Measurements from ENCODE around the gene PLPPR2.
A peak's percentile ranks its signal among the peaks of the same experiment; 100 is the strongest.
"Not testable (repeated sequence)": the region's sequence is repeated elsewhere in the genome, so short reads cannot be mapped to it uniquely, and the experiment has no call there.

Gene PLPPR2

DNA sequence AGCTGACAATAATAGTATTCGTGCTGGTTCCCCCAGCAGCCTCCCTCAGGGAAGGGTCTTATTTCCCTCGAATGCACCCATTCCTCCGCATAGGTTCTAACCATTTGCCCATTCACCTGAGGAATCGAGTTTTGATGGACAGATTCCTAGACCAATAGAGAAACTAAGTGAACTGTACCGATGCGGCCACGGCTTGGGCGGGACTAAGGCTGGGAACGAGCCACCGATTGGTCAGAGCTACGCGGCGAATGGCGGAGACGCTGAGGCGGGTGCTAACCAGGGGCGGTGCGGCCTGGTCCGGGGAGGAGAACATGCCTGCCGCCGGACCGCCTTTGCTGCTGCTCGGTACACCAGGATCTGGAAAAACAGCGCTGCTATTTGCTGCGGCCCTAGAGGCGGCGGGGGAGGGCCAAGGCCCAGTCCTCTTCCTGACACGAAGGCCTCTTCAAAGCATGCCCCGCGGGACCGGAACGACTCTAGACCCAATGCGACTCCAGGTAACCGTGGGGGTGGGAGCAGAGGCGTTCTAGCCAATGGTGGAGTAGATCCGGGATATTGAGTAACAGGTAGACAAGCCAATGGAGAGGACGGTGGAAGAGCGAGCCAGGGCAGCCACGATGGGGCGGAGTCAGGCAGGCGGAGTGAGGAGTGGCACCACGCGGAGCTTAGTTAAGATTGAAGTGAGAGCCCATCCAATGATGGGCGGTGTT is 19.4 kb downstream of the PLPPR2 start, which contains the start of gene SWSAP1:
Gene SWSAP1, plus strand, starts transcription at position 234 of the 710 bp plus-strand sequence. Its CDS starts 15 bp downstream, at position 249.
- FAIRE-seq = peak; percentile 96

DNA sequence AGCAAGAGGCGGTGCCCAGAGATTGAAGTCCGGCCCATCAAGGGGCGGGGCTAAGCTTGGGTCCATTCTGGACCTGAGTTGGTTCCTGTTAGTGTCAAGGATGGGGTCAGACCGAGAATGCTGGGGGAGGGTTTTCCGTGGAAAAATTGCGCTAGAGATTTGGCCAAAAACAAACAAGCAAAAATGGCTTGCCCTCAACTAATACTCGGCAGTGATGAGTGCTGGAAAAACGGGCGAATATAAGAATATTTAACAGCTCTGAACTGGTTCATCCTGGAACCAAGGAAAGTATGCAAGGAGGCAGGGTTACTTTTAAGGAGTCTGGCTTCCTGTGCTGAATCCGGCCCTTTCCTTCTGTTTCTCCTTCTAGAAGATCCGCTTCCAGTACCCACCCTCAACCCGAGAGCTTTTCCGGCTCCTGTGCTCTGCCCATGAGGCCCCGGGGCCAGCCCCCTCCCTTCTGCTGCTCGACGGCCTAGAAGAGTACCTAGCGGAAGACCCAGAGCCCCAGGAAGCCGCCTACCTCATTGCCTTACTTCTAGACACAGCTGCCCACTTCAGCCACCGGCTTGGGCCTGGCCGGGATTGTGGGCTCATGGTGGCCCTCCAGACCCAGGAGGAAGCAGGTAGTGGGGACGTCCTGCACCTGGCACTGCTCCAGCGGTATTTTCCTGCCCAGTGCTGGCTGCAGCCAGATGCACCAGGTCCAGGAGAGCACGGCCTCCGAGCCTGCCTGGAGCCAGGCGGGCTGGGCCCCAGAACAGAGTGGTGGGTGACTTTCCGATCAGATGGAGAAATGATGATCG is 20.1 kb downstream of the PLPPR2 start:
- FAIRE-seq = no peak

GRCh38 chr19:11377237-11377636 is 22.0 kb downstream of the PLPPR2 start:
- FAIRE-seq = no peak

DNA sequence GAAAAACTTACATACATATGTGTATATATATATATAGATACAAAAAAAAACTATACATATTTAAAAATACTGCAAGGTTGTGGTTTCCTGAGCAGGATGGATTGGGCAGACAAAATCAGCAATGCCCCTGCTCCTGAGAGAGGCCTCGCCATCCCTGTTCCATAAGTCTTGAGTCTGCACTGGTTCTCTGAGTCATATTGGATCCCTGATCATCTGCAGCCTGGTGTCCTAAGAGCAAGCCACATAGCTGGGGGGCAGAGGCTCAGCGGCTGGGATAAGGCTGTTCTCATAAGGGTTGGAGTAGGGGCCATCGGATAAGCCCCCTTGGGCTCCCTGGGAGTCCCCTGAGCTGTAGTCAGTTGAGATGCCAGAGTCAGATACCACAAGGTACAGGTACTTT is 22.5 kb downstream of the PLPPR2 start:
- FAIRE-seq = no peak

- FAIRE-seq = no peak
Observed at GRCh38 chr19:11378319-11379189, 23.3 kb downstream of the PLPPR2 start.

GRCh38 chr19:11379269-11379845 is 24.1 kb downstream of the PLPPR2 start:
- not testable (repeated sequence) for FAIRE-seq

DNA sequence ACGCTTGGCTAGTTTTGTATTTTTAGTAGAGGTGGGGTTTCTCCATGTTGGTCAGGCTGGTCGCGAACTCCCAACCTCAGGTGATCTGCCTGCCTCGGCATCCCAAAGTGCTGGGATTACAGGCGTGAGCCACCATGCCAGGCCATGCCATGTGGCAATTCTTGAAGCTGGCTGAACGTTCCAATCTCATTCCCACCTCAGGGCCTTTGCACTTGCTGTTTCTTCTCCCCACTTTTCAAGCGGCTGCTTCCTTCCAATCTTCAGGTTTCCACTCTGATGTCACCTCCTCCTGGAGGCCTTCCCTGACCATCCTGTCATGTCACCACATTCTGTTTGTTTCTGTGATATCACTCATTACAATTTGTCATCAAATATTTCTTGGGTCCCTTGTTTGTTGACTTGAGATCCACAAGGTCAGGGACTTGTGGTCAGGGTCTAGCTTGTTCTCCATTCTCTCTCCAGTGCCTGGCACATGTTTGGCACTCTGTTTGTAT is 24.7 kb downstream of the PLPPR2 start:
- no peak for FAIRE-seq

GRCh38 chr19:11380653-11381537 is 25.7 kb downstream of the PLPPR2 start:
- peak; percentile 53 for FAIRE-seq

DNA sequence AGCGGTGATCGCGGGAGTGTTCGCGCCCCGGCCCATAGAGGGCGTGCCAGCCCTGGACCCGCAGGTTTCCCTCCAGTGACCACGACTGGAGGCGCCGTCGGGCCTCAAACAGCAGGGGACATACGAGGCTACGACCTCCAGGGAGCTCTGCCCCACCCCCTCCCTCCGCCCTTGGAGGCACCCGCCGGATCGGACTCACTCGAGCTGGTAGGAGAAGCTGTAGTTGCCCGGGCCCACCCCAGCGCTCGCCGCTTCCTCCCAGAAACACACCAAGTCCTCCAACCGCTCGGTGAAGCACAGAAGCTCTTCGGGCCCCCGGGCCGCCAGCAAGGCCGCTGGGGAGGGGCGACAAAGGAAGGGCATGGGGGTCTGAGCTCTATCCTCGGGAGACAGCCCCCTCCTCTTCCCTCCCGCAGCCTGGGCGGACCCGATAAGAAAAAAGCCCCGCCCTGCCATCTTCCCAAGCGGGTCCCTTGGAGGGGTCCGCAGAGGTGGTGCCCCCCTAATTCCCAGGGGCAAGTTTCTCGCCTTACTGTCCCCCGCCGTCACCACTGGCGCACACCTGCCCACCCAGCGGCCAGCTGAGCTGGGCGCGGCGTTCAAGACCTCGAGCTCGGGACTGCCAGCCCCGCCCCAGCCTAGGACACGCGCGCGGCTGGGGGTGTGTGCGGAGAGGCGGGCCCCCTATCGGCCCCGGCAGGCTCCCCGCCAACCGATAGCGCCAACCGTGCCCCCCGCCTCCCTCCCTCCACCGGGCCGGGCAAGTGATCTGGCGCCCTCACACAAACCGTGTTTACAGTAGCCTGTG is 27.9 kb downstream of the PLPPR2 start:
- no peak for FAIRE-seq

DNA sequence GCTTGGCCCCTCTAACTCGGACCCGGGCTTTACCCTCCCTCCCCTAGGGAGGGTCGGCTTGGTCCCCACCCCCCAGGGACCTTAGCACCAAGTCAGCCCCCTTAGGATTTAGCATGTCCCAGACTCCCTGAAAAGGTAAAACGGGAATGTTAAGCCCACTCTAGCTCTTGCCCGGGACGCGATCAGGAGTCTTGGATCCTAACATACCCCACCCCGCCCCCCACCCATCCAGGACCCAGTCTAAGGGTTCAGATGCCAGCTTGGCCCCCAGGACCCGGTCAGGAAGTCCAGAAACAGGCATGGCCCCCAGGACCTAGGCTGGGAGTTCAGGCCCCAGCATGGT is 28.4 kb downstream of the PLPPR2 start:
- no peak for FAIRE-seq

GRCh38 chr19:11384778-11385129 is 29.5 kb downstream of the PLPPR2 start:
- no peak for FAIRE-seq

DNA sequence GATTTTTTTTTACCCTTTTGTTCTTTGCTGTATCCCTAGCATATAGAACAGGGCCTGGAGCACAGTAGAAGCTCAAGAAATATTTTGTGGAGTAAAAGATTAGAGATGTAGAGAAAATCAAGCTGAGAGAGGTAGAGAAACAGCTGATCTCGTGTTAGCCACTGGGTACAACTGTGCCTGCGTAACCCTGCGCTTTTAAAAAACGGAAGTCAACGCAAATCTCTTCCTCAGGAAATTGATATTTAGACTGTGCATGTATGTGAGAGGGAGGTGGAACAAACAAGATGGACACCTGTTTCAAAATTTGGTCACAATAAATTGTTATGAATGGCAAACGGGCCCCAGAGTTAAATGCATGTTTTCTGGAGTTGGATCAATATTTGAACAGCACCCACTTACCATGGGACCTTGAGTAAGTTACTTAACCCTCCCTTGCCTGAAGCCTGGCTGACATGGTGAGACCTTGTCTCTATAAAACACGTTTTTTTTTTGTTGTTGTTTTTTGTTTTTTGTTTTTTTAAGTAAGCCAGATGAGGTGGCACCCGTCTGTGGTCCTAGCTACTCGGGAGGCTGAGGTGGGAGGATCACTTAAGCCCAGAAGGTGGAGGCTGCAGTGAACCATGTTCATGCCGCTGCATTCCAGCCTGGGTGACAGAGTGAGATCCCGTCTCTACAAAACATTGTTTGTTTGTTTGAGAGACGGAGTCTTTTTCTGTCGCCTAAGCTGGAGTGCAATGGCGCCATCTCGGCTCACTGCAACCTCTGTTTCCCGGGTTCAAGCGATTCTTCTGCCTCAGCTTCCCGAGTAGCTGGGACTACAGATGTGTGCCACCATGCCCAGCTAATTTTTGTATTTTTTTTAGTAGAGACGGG is 32.2 kb downstream of the PLPPR2 start:
- FAIRE-seq = no peak

DNA sequence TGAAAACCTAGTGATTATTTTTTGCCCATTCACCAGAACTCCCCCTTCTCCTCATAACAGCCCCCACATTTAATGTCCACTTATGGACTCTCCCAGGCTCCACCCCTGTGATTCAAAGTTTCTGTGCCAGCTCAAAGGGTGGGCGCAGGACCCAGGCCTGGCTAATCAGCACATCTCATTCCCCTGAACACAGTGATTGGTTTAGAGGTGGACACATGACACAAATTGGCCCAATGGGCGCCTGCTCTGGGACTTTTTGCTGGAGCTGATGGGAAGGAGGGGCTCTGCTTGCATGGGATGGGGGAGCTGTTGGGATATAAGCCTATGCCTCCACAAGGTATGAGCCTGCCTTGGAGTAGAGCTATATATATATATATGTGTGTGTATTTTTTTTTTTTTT is 35.1 kb downstream of the PLPPR2 start:
- FAIRE-seq = no peak

DNA sequence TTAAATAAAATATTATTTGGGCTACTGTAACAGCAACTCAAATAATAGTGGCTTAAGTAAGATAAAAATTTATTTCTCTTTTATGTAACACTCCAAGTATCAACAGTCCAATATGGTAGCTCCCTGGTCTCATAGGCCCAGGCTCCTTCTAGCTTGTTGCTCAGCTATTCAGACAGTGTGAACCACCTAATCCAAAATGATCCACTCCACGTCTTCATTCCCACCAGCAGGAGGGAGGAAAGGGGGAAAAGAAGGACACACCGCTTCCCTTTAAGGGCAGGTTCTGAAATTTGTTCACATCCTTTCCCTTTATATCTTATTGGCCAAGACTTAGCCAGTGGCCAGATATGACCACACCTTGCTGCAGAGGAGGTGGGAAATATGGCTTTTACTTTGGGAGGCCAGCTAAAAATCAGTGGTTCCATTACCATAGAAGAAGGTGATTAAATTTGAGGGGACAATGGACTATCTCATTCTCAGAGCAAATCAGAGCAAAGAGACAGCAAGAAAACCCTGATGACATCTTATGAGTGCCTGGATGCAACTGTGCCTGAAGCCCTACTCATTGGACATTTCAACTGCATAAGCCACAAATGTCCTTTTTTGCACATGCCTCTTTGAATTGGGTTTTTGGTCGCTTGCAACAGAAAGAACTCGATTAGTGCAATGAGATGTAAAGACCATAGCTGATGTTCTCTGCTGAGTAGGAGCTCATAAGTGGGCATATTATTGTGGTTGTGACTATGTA is 35.9 kb downstream of the PLPPR2 start:
- no peak for FAIRE-seq

DNA sequence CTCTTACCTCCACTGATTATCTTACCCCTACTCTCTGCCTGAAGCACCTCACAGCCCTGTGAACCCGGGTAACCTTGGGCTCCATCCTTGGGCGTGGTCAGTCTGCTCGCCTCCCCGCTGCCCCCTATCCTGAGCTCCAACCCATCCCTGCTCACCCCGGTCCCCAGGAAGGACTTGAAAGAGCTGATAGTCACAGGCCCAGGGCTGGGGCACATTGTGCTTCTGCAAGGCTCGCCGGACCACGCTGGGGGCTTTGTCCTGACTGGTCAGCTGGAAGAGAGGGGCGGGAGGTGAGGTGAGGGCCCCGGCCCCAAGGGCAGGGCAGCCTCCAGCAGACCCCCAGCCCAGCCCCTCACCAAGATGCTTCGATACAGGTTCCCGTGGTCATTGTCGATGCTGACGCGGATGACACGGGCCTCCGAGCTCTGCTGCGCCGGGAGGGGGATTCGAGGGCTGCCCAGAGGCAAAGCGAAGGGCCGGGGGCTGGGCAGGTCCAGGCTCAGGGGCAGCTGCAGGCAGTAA is 41.9 kb downstream of the PLPPR2 start:
- FAIRE-seq = no peak

- FAIRE-seq = no peak
Observed at GRCh38 chr19:11399667-11400066, 44.4 kb downstream of the PLPPR2 start.

DNA sequence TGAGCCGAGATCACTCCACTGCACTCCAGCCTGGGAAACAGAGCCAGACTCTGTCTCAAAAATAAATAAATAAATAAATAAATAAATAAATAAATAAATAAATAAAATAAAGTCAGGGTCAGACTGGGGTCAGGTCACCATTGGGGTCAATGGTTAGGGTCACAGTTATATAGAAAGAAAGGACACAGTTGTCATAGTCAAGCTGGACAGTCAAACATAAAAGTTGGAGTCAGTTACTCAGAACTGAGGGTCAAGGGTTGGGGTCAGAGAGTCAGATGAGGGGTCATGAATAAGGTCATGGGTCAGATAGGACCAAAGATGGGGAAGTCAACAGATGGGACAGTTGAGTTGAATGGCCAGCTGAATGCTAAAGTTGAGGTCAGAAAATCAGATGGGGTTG is 45.6 kb downstream of the PLPPR2 start:
- no peak for FAIRE-seq

DNA sequence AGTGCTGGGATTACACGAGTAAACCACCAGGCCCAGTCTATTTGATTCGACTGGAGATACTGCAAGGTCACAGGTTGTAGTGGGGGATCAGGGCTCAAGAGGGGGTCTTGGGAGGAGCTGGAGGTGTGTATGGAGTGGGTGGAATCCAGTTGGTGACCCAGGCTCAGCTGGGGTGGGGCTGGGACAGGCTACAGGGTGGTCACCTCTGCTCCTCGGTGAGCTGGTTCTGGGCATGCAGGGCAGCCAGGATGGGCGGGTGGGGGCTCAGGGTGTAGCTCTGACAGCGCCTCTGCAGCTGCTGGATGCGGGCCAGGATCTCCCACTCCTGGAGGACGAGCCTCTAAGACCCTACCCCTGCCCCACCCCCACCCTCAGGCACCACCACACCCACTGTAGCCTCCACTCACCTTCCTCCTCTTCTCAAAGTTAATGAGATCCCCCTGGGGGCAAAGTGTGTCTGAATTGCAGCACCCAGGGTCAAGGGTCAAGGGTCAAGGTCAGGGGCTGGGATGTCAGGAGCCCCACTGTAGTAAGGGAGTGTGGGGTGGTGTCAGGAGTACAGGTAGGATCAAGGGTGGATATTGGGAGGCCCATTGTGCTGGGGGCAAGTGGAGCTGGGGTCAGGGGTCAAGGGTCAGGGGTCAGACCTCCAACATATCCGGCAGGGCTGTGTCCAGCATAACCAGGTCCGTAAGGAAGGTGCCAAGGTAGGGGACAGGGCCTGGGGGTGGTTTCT is 46.7 kb downstream of the PLPPR2 start:
- FAIRE-seq = no peak
